Measurements from ENCODE around the gene UBASH3B. TPM values are rescaled to one million over a fixed set of nuclear protein-coding genes. Genes with fewer than 3 reads are reported as not detected.

Gene UBASH3B
- total and polyA plus RNA-seq, 2 experiments from 2014 or later = 5.1 to 11.1 TPM

DNA sequence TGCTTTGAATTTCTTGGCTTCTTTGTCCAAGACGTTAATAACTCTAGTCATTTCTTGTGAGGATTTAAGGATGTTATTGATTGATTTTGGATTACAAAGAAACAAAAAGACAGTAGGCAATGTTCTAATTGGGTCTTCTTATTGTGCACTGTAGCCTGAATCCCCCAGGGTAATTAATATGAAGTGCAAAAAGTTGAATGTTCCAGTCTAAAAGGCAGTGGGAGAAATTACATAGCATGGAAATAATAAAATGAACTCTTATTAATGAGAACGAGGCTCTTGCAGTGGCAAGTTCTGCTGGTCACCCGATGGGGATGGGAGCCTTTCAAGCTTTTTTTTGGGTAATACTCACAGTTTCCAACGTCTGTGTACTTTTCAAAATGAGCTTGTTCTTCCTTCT, 45.6 kb downstream of the UBASH3B start:
- no peak for DNase-seq (ENCODE audit: low spot score)
- no peaks in the 10 kb centered on the region for H3K9me3 ChIP-seq (ENCODE audit: low read depth)
- H3K9me2 ChIP-seq (replicated peaks; ENCODE audit: insufficient read depth) = no peaks in the 10 kb centered on the region
- no peak for TF ChIP-seq EZH2 (IDR thresholded peaks at IDR 0.05; ENCODE audit: borderline replicate concordance)
- TF ChIP-seq, protein P1, sequence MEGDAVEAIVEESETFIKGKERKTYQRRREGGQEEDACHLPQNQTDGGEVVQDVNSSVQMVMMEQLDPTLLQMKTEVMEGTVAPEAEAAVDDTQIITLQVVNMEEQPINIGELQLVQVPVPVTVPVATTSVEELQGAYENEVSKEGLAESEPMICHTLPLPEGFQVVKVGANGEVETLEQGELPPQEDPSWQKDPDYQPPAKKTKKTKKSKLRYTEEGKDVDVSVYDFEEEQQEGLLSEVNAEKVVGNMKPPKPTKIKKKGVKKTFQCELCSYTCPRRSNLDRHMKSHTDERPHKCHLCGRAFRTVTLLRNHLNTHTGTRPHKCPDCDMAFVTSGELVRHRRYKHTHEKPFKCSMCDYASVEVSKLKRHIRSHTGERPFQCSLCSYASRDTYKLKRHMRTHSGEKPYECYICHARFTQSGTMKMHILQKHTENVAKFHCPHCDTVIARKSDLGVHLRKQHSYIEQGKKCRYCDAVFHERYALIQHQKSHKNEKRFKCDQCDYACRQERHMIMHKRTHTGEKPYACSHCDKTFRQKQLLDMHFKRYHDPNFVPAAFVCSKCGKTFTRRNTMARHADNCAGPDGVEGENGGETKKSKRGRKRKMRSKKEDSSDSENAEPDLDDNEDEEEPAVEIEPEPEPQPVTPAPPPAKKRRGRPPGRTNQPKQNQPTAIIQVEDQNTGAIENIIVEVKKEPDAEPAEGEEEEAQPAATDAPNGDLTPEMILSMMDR (IDR thresholded peaks at IDR 0.05; ENCODE audit: poor library complexity) = no peak
- no peaks in the 10 kb centered on the region for H3K27me3 ChIP-seq
- no peak overlapping the region for H3K4me2 ChIP-seq
- H3K4me3 ChIP-seq = no peak overlapping the region
- 76% methylated on average over 4 of the region's 4 CpGs for WGBS (ENCODE audit: low lambda C conversion rate, missing lambda C conversion rate)
- H3K36me3 ChIP-seq (replicated peaks; ENCODE audit: insufficient read depth, low read depth) = no peaks in the 10 kb centered on the region
- H4K20me1 ChIP-seq (ENCODE audit: insufficient read depth, poor library complexity, severe bottlenecking) = no peaks in the 10 kb centered on the region
- H3K27ac ChIP-seq = no peak overlapping the region
- no peaks in the 10 kb centered on the region for H3K79me2 ChIP-seq
- no peaks in the 10 kb centered on the region for H3K4me1 ChIP-seq (ENCODE audit: insufficient read depth)
- H2AFZ ChIP-seq = no peak overlapping the region

DNA sequence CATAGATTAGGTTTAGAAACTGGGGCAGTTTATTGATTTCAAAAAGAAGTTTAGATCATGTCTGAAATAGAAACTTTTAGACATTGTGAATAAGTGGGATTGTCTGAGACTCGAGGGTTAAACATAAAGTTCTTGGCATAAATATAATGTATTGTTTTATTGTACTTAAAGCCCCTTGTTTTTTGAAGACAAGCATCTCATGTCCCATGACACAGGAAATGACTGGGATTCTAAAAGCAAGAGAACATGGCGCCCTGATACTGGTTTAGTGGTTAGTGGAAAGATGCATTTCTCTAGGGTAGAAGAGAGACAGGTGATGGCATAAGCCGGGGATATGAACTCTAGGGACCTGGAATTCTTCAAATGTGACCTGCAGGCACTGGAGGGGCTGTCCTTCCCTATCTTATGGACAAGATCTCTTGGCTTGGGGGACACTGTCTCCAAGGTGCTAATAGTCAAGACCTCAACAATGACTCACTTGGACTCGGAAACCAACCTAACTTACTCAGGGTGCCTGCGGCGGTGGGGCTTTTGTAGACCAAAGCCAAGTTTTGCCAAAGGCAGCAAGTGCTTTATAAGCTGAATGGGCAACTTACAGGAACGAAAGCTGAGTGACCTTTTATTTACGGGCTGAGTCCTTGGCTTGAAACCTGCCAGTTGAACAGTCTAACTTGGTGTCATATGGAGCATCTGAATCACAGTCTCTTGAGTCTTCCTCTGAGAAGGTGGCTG, 48.2 kb downstream of the UBASH3B start:
- no peaks in the 10 kb centered on the region for H3K9me3 ChIP-seq (ENCODE audit: low read depth)
- no peak overlapping the region for H3K4me3 ChIP-seq
- H2AFZ ChIP-seq = no peak overlapping the region
- H4K20me1 ChIP-seq (ENCODE audit: insufficient read depth, poor library complexity, severe bottlenecking) = no peaks in the 10 kb centered on the region
- no peaks in the 10 kb centered on the region for H3K79me2 ChIP-seq
- H3K4me2 ChIP-seq = no peak overlapping the region
- DNase-seq (ENCODE audit: low spot score) = no peak
- H3K4me1 ChIP-seq (ENCODE audit: insufficient read depth) = no peaks in the 10 kb centered on the region
- H3K36me3 ChIP-seq (replicated peaks; ENCODE audit: insufficient read depth, low read depth) = no peaks in the 10 kb centered on the region
- H3K27ac ChIP-seq = no peak overlapping the region
- no peaks in the 10 kb centered on the region for H3K9me2 ChIP-seq (replicated peaks; ENCODE audit: insufficient read depth)
- 90% methylated on average over 8 of the region's 8 CpGs for WGBS (ENCODE audit: low lambda C conversion rate, missing lambda C conversion rate)
- H3K27me3 ChIP-seq = no peaks in the 10 kb centered on the region
- TF ChIP-seq, protein P1 (IDR thresholded peaks at IDR 0.05; ENCODE audit: poor library complexity) = no peak
- TF ChIP-seq EZH2 (IDR thresholded peaks at IDR 0.05; ENCODE audit: borderline replicate concordance) = no peak

DNA sequence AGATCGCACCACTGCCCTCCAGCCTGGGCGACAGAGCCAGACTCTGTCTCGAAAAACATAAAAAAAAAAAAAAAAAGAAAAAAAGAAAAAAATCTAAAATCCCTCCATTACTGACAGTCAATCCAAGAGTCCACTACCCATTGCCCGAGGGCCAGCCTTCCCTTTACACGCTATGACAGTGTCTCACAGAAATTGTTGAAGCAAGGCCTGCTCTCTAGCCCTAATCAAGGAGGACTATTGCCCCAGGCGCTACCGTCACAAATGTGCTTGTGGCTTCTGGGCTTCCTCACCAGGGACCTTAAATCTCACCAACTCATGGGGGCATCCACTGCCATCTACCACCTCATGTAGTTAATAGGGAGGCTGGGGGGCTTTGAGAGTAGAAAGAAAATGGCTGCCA, 49.9 kb downstream of the UBASH3B start:
- Histone ChIP-seq H3K36me3 (replicated peaks; ENCODE audit: insufficient read depth, low read depth) (no peaks in the 10 kb centered on the region), H3K4me3 (no peak overlapping the region), H3K27me3 (no peaks in the 10 kb centered on the region), H4K20me1 (ENCODE audit: insufficient read depth, poor library complexity, severe bottlenecking) (no peaks in the 10 kb centered on the region), H3K79me2 (no peaks in the 10 kb centered on the region), H2AFZ (no peak overlapping the region), H3K9me2 (replicated peaks; ENCODE audit: insufficient read depth) (no peaks in the 10 kb centered on the region), H3K9me3 (ENCODE audit: low read depth) (no peaks in the 10 kb centered on the region), H3K4me1 (ENCODE audit: insufficient read depth) (no peaks in the 10 kb centered on the region), H3K4me2 (no peak overlapping the region), H3K27ac (no peak overlapping the region)
- WGBS (ENCODE audit: low lambda C conversion rate, missing lambda C conversion rate) = 95% methylated on average over 7 of the region's 7 CpGs
- no peak for DNase-seq (ENCODE audit: low spot score)
- no peak for TF ChIP-seq EZH2 (IDR thresholded peaks at IDR 0.05; ENCODE audit: borderline replicate concordance)
- TF ChIP-seq, protein P1 (IDR thresholded peaks at IDR 0.05; ENCODE audit: poor library complexity) = no peak
- TF ChIP-seq EZH2phosphoT487 (IDR thresholded peaks at IDR 0.05; ENCODE audit: low read depth, severe bottlenecking, unreplicated experiment) = no peak
